ENCODE results near the gene GPR83.
"Not testable (repeated sequence)": the region's sequence is repeated elsewhere in the genome, so short reads cannot be mapped to it uniquely, and the experiment has no call there.

Gene GPR83

GRCh38 chr11:94370576-94370975 lies 30.6 kb downstream of the GPR83 start:
- not testable (repeated sequence) for DNase-seq (ENCODE audit: low spot score)

DNA sequence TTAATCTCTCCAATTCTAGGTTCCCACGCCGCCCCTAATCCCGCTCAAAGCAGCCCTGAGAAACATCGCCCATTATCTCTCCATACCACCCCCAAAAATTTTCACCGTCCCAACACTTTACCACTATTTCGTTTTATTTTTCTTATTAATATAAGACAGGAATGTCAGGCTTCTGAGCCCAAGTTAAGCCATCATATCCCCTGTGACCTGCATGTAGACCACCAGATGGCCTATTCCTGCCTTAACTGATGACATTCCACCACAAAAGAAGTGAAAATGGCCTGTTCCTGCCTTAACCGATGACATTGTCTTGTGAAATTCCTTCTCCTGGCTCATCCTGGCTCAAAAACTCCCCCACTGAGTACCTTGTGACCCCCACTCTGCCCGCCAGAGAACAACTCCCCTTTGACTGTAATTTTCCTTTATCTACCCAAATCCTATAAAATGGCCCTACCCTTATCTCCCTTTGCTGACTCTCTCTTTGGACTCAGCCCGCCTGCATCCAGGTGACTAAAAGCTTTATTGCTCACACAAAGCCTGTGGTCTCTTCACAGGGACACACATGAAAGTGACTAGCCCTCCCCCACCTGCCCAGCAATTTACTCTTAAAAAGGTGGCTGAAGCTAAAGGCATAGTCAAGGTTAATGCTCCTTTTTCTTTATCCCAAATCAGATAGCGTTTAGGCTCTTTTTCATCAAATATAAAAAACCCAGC lies 50.2 kb downstream of the GPR83 start:
- not testable (repeated sequence) for DNase-seq (ENCODE audit: low spot score)

DNA sequence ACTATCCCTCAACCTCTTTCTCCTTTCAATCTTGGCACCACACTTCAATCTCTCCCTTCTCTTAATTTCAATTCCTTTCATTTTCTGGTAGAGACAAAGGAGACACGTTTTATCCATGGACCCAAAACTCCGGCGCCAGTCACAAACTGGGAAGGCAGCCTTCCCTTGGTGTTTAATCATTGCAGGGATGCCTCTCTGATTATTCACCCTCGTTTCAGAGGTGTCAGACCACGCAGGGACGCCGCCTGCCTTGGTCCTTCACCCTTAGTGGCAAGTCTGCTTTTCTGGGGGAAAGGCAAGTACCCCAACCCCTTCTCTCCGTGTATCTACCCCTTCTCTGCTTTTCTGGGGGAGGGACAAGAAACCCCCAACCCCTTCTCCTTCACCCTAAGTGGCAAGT lies 54.9 kb downstream of the GPR83 start:
- not testable (repeated sequence) for DNase-seq (ENCODE audit: low spot score)

- no peak for DNase-seq (ENCODE audit: low spot score)
These were observed 57.7 kb downstream of the GPR83 start for GRCh38 chr11:94343495-94343894.

GRCh38 chr11:94342250-94342649 lies 59.0 kb downstream of the GPR83 start:
- no peak for DNase-seq (ENCODE audit: low spot score)

DNA sequence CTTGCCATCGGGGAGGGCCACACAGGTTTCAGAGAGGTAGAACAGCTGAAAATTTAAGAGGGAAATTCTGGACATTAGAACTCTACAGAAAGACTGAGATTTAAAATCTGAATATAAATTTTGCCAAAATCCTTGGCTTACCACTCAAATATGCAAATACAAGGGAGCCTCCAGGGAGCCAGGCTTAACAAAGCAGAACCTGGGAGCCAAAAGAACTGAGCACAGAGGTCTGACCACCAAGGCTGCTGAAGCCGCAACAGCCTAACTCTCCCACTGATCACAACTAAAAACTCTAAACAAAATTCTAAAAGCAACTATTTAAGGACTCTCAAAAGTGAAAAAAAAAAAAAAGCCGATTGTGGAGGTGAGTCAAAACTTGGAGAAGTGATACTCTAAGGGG lies 62.6 kb downstream of the GPR83 start:
- no peak for DNase-seq (ENCODE audit: low spot score)

- no peak for DNase-seq (ENCODE audit: low spot score)
These were observed 65.2 kb downstream of the GPR83 start for GRCh38 chr11:94336033-94336432.

DNA sequence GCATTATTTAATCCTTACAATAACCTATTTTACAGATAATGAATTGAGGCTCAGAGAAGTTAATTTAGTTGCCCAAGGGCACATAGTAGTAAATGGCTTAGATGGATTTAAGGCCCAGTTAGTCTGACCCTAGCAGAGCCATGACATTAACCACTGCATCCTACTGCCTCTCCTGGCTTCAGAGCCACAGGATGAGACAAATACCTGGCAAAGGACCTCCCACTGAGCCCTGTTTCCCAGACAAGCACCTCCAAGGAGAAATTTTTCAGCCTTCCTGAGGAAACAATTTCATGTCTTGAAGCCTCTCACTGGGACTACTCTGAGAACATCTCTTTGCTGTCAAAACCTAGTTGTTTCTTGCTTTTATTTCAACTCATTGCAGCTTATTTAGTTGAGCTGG lies 68.4 kb downstream of the GPR83 start:
- no peak for DNase-seq (ENCODE audit: low spot score)

DNA sequence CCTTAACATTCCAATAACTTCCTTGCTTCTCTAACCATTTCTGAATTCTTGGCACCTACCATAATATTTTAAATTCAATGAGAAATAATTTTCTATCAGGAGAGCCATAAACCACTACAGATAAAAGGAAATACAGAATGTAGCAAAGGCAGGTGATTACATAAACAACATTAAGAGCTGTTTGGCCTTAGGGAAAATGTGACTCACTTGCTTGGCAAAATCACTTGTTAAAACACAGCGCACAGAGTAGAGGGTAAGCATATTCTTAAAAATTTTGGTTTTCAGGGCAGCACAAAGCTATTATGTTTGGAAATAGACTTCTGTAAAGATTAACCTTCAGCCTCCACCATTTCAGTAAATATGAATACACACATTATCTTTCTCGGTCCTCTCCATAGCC lies 70.4 kb downstream of the GPR83 start:
- DNase-seq (ENCODE audit: low spot score), result no peak

- DNase-seq (ENCODE audit: low spot score), result no peak
These were observed 71.7 kb downstream of the GPR83 start for GRCh38 chr11:94329501-94329900.

DNA sequence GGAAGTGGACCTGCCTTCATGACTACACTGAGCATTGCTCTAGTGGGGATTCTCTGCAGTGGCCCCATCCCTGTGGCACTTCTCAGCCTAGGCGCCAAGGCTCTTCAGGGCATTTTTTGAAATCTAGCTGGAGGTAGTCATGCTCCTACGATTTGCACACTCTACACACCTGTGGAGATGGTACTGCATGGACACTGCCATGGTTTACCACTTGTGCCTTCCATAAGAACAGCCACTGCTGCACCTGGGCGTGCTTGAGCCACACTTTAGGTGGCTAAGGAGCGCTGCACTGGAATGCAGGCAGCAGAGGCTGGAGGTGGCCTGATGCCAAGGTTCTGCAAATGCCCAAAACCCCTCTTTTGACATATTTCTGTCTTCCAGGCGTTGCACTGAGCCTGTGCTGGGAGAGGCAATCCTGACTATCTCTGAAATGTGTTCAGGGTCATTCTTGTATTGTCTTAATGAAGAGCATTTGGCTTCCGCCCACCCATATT lies 72.6 kb downstream of the GPR83 start:
- DNase-seq (ENCODE audit: low spot score), result no peak

Data from RKO (cell line).